GM12878 (cell line): ENCODE results near the gene KNTC1. TPM values are rescaled to one million over a fixed set of nuclear protein-coding genes. Genes with fewer than 3 reads are reported as not detected.

Source experiments
- ATAC-seq: fragments of 200-7000 bp; cut with Tn5 transposase; 3 replicates; pipeline ENCODE4 v1.9.1; 2020; ENCODE audit warnings: mild to moderate bottlenecking, moderate library complexity
- BruUV-seq: library from RNA; stranded (reverse); fragments of 400-500 nt; replicated peaks from 2 replicates; lab custom pipeline; 2021; lab: Mats Ljungman, UMichigan
- CTCF ChIA-PET: fragments of 300-600 bp; sonication (Branson Sonifier 250); formaldehyde crosslinking; extraction: SDS; loops from one replicate; lab custom pipeline; 2021; ENCODE audit warnings: inconsistent platforms; lab: Yijun Ruan, JAX
- POLR2A ChIA-PET: fragments of 350-600 bp; formaldehyde crosslinking; extraction: SDS; loops from one replicate; lab custom pipeline; 2021; ENCODE audit warnings: inconsistent platforms; lab: Charles Lee
- RAD21 ChIA-PET: fragments of 300-600 bp; sonication (Branson Sonifier 250); formaldehyde crosslinking; loops from one replicate; lab custom pipeline; 2023; ENCODE audit warnings: antibody characterized with exemption; ENCODE audit not compliant: unreplicated experiment; lab: Charles Lee
- SMC1A ChIA-PET: fragments of 300-600 bp; sonication (Branson Sonifier 250); formaldehyde crosslinking; loops from one replicate; lab custom pipeline; 2023; ENCODE audit not compliant: unreplicated experiment, uncharacterized antibody; lab: Charles Lee
- DNase-seq: peaks from one replicate; pipeline ENCODE4 v3.0.0-alpha.2; 2011; ENCODE audit warnings: low read depth, low spot score
- FAIRE-seq: peaks from 3 replicates; lab custom pipeline; 2011; peaks lifted over from hg19 to GRCh38; lab: Jason Lieb, UNC
- H2AFZ ChIP-seq: 2 replicates; pipeline ENCODE4 v1.6.0; 2011; ENCODE audit warnings: low read depth, low read length, control low read depth; ENCODE audit not compliant: control insufficient read depth
- H3K27ac ChIP-seq: 2 replicates; pipeline ENCODE4 v1.5.1; 2011; ENCODE audit warnings: control low read depth; ENCODE audit not compliant: control insufficient read depth, insufficient read depth
- H3K27me3 ChIP-seq, 2 experiments: replicated peaks in 1 of 2; 2 replicates each; pipeline versions ENCODE4 v1.6.0 to v1.6.1; 2011; ENCODE audit warnings: low read length in 1 of 2; ENCODE audit not compliant: control insufficient read depth in 2 of 2, insufficient read depth in 2 of 2
- H3K36me3 ChIP-seq, 2 experiments: 2 replicates each; pipeline ENCODE4 v1.5.1; 2011; ENCODE audit warnings: low read length in 1 of 2; ENCODE audit not compliant: control insufficient read depth in 2 of 2, insufficient read depth in 2 of 2
- H3K4me1 ChIP-seq: 2 replicates; pipeline ENCODE4 v1.6.1; 2011; ENCODE audit warnings: mild to moderate bottlenecking, low read length, moderate library complexity, mixed read lengths; ENCODE audit not compliant: control insufficient read depth, insufficient read depth
- H3K4me2 ChIP-seq: 2 replicates; pipeline ENCODE4 v1.6.0; 2011; ENCODE audit warnings: control low read depth; ENCODE audit not compliant: control insufficient read depth, insufficient read depth
- H3K4me3 ChIP-seq: fragments of 200-600 bp; sonication (generic); 2 replicates; pipeline ENCODE4 v1.5.1; 2016
- H3K79me2 ChIP-seq: 2 replicates; pipeline ENCODE4 v1.6.0; 2011; ENCODE audit warnings: low read length; ENCODE audit not compliant: control insufficient read depth, insufficient read depth
- H3K9ac ChIP-seq: 2 replicates; pipeline ENCODE4 v1.8.0; 2011; ENCODE audit warnings: low read length, control low read depth, mixed read lengths; ENCODE audit not compliant: control insufficient read depth, insufficient read depth
- H3K9me3 ChIP-seq: replicated peaks from 3 replicates; pipeline ENCODE4 v1.5.1; 2011; ENCODE audit warnings: mild to moderate bottlenecking, low read length; ENCODE audit not compliant: control insufficient read depth, insufficient read depth
- H4K20me1 ChIP-seq: 2 replicates; pipeline ENCODE4 v1.6.0; 2011; ENCODE audit not compliant: control insufficient read depth, insufficient read depth
- FOXK2 ChIP-seq: fragments of 450-650 bp; IDR thresholded peaks from 2 replicates; pipeline ENCODE4 v1.6.1; 2017; ENCODE audit warnings: mild to moderate bottlenecking, moderate library complexity
- IKZF2 ChIP-seq, 2 experiments: fragments of 450-650 bp; IDR thresholded peaks; 2 replicates each; pipeline ENCODE4 v1.6.1; 2017; ENCODE audit warnings: mild to moderate bottlenecking in 2 of 2, moderate library complexity in 2 of 2
- MEF2A ChIP-seq: IDR thresholded peaks from 2 replicates; pipeline ENCODE4 v1.6.1; 2011; ENCODE audit warnings: low read depth, mild to moderate bottlenecking, low read length, moderate library complexity; ENCODE audit not compliant: insufficient read depth
- MEF2B ChIP-seq: fragments of 450-650 bp; IDR thresholded peaks from 2 replicates; pipeline ENCODE4 v1.6.1; 2018; ENCODE audit warnings: mild to moderate bottlenecking, moderate library complexity; ENCODE audit not compliant: partially characterized antibody, poor library complexity, severe bottlenecking
- NBN ChIP-seq: fragments of 450-650 bp; IDR thresholded peaks from 2 replicates; pipeline ENCODE4 v1.6.1; 2016
- NFIC ChIP-seq: IDR thresholded peaks from 2 replicates; pipeline ENCODE4 v1.6.1; 2012; ENCODE audit warnings: low read depth, mild to moderate bottlenecking, inconsistent platforms, low read length, moderate library complexity
- RUNX3 ChIP-seq: IDR thresholded peaks from 2 replicates; pipeline ENCODE4 v1.6.1; 2012; ENCODE audit warnings: low read length, inconsistent platforms
- SPI1 ChIP-seq: IDR thresholded peaks from 2 replicates; pipeline ENCODE4 v1.6.1; 2011; ENCODE audit warnings: low read depth, mild to moderate bottlenecking, low read length, moderate library complexity, borderline replicate concordance; ENCODE audit not compliant: insufficient read depth
- ZNF384 ChIP-seq: IDR thresholded peaks from 2 replicates; pipeline ENCODE4 v1.6.1; 2012; ENCODE audit warnings: low read depth, mild to moderate bottlenecking, low read length, improper control_type of control experiment, borderline replicate concordance
- WGBS: methylation state at CpG from one replicate; pipeline ENCODE4 v1.1.6; 2016; ENCODE audit warnings: low lambda C conversion rate; ENCODE audit not compliant: insufficient replicate concordance, insufficient coverage; ENCODE audit errors: missing lambda C conversion rate; 5-methylcytosine and 5-hydroxymethylcytosine counted together
- in situ Hi-C: fragments of 300-500 bp; cut with MboI; formaldehyde crosslinking; loops from 9 replicates; pipeline ENCODE4 v1.14.3; 2018; ENCODE audit warnings: mixed read lengths
- intact Hi-C: fragments of 100-400 bp; cut with micrococcal nuclease; formaldehyde crosslinking; loops from one replicate; pipeline ENCODE4 v1.14.2; 2022; ENCODE audit not compliant: unreplicated experiment
- polyA plus RNA-seq, 11 experiments: library from polyadenylated mRNA; depleted of rRNA in 4 of 11; unstranded in 6 of 11; stranded (reverse) in 5 of 11; fragments of >200 nt; fragmentation: Nextera tagmentation in 4 of 11; fragmentation: Illumina TruSeq in 1 of 11; extraction: Ambion mirVana in 4 of 11; extraction: Trizol in 1 of 11; gene quantifications; 1 replicate in 1 of 11; 2 replicates in 10 of 11; pipeline versions ENCODE4 v1.2.1 to v1.2.3, GENCODE V29; 2011 to 2016; ENCODE audit warnings: inconsistent platforms in 2 of 11, missing spikeins in 2 of 11, low read depth in 1 of 11
- total RNA-seq, 4 experiments: library from RNA; depleted of rRNA in 3 of 4; stranded (reverse); fragments of >200 nt in 3 of 4; fragmentation: Illumina TruSeq in 1 of 4; extraction: Trizol in 1 of 4; gene quantifications; 2 replicates each; pipeline versions ENCODE4 v1.2.1 to v1.2.3, GENCODE V29; 2013 to 2021

The KNTC1 gene
- total and polyA plus RNA-seq, 10 of the 15 experiments (the other 5 are each of a cell fraction or from before 2014, with no cell fraction given): 37.2 to 118 (median 76.3) TPM

DNA sequence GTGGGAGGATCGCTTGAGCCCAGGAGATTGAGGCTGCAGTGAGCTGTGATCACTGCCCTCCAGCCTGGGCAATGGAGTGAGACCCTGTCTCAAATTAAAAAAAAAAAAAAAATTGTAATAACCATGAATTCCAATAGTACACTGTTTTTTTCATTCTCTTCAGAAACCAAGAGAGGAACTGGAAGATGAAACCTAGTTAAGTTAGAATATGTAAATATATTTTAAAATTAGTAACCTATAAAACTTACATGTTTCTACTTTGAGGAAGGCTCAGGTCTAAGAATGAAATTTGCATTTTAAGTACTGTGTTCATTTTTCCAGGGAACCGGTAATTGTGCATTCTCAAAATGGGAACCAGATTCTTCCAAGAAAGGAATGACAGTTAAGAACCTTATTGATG lies 18.8 kb downstream of the KNTC1 start:
- Histone ChIP-seq H3K9ac (no peak overlapping the region; the same call in 1 of the 2 replicates), H3K9me3 (no peaks in the 10 kb centered on the region), H4K20me1 (no peaks in the 10 kb centered on the region), H3K4me2 (peak overlapping the region; percentile 70), H3K27me3 (no peaks in the 10 kb centered on the region), H3K36me3 (peaks cover 0 to 16% of the 10 kb centered on the region in 2 experiments; a peak in 2 of 4 replicates), H3K27ac (peak overlapping the region; percentile 73), H2AFZ (no peak overlapping the region), H3K4me3 (no peak overlapping the region), H3K4me1 (peaks cover 18% of the 10 kb centered on the region), H3K79me2 (no peaks in the 10 kb centered on the region; the same call in 1 of the 2 replicates)
- intact Hi-C loops (no loop called here), in situ Hi-C loops (no loop called here)
- TF ChIP-seq RUNX3: 0 out of 2 replicates have a peak, but pooled peaks have one; percentile 29
- TF ChIP-seq NBN: no peak
- TF ChIP-seq IKZF2 (IDR thresholded peaks at IDR 0.05): peak in 1 of 2 experiments; percentile 29; a peak in 1 of 4 replicates
- peak; percentile 74; the same call in 1 of the 2 replicates for TF ChIP-seq ZNF384
- TF ChIP-seq NFIC: 0 out of 2 replicates have a peak, but pooled peaks have one; percentile 25
- TF ChIP-seq SPI1: peak; percentile 52; the same call in 1 of the 2 replicates
- peak; percentile 48; the same call in 1 of the 2 replicates for TF ChIP-seq MEF2A
- no peak for TF ChIP-seq FOXK2
- peak; percentile 30 for TF ChIP-seq MEF2B
- RAD21 ChIA-PET: no interaction called here
- CTCF ChIA-PET: interaction anchor here (1.2 kb wide), 1 partner anchor 11 kb away, joined by 5 read pairs; no protein-coding TSS in a partner anchor
- no peak for FAIRE-seq
- SMC1A ChIA-PET: interaction anchor here (2.6 kb wide), 1 partner anchor 44 kb away, joined by 9 read pairs; the partner anchor contains the start of gene ZCCHC8
- POLR2A ChIA-PET: no interaction called here
- BruUV-seq: no TSS peak
- ATAC-seq: peak; percentile 82
- no peak for DNase-seq
- WGBS: 18% methylated on average over 2 of the region's 2 CpGs
